ENCODE measurements around the gene RENBP. TPM values are rescaled to one million over a fixed set of nuclear protein-coding genes. Genes with fewer than 3 reads are reported as not detected.

Gene RENBP
- total RNA-seq, 1 donor from 2014 or later: 38.7 TPM

- TF ChIP-seq CTCF (IDR thresholded peaks at IDR 0.05; ENCODE audit: insufficient read depth, low read length, poor library complexity, severe bottlenecking): no peak
- Histone ChIP-seq H3K27me3 (ENCODE audit: control insufficient read depth, insufficient read depth, low read length) (no peaks in the 10 kb centered on the region), H3K36me3 (ENCODE audit: control insufficient read depth, insufficient read depth, low read length) (no peaks in the 10 kb centered on the region), H3K4me3 (ENCODE audit: low read depth, low read length) (no peak overlapping the region)
- DNase-seq (ENCODE audit: low read depth): no peak
Measured at GRCh38 chrX:153911798-153912197, 32.6 kb downstream of the RENBP start.

- DNase-seq (ENCODE audit: low read depth): no peak
- Histone ChIP-seq H3K4me3 (ENCODE audit: low read depth, low read length) (no peak overlapping the region), H3K36me3 (ENCODE audit: control insufficient read depth, insufficient read depth, low read length) (no peaks in the 10 kb centered on the region), H3K27me3 (ENCODE audit: control insufficient read depth, insufficient read depth, low read length) (no peaks in the 10 kb centered on the region)
- TF ChIP-seq CTCF (IDR thresholded peaks at IDR 0.05; ENCODE audit: insufficient read depth, low read length, poor library complexity, severe bottlenecking): no peak
Measured at GRCh38 chrX:153910446-153910845, 34.0 kb downstream of the RENBP start.

GRCh38 chrX:153909980-153910360 is 34.5 kb downstream of the RENBP start:
- H3K27me3 ChIP-seq (ENCODE audit: control insufficient read depth, insufficient read depth, low read length): no peaks in the 10 kb centered on the region
- H3K36me3 ChIP-seq (ENCODE audit: control insufficient read depth, insufficient read depth, low read length): no peaks in the 10 kb centered on the region
- no peak for DNase-seq (ENCODE audit: low read depth)
- no peak for TF ChIP-seq CTCF (IDR thresholded peaks at IDR 0.05; ENCODE audit: insufficient read depth, low read length, poor library complexity, severe bottlenecking)
- no peak overlapping the region for H3K4me3 ChIP-seq (ENCODE audit: low read depth, low read length)

GRCh38 chrX:153909024-153909979 is 35.1 kb downstream of the RENBP start:
- TF ChIP-seq CTCF (IDR thresholded peaks at IDR 0.05; ENCODE audit: insufficient read depth, low read length, poor library complexity, severe bottlenecking): no peak
- H3K4me3 ChIP-seq (ENCODE audit: low read depth, low read length): no peak overlapping the region
- DNase-seq (ENCODE audit: low read depth): no peak
- H3K27me3 ChIP-seq (ENCODE audit: control insufficient read depth, insufficient read depth, low read length): no peaks in the 10 kb centered on the region
- H3K36me3 ChIP-seq (ENCODE audit: control insufficient read depth, insufficient read depth, low read length): no peaks in the 10 kb centered on the region

GRCh38 chrX:153908219-153908860 is 36.1 kb downstream of the RENBP start:
- no peak for TF ChIP-seq CTCF (IDR thresholded peaks at IDR 0.05; ENCODE audit: insufficient read depth, low read length, poor library complexity, severe bottlenecking)
- no peak overlapping the region for H3K4me3 ChIP-seq (ENCODE audit: low read depth, low read length)
- H3K36me3 ChIP-seq (ENCODE audit: control insufficient read depth, insufficient read depth, low read length): no peaks in the 10 kb centered on the region
- H3K27me3 ChIP-seq (ENCODE audit: control insufficient read depth, insufficient read depth, low read length): no peaks in the 10 kb centered on the region
- no peak for DNase-seq (ENCODE audit: low read depth)
